Stimulated activated CD8-positive, alpha-beta memory T cell treated with anti-CD3 and anti-CD28 coated beads, Interleukin-2, amount 100 ng/mL, for 1 hour (primary cell): ENCODE results near the gene DIP2C.
"Not testable (repeated sequence)": the region's sequence is repeated elsewhere in the genome, so short reads cannot be mapped to it uniquely, and the experiment has no call there.

ENCODE experiments used
- DNase-seq, 2 donors: peaks; one replicate each; pipeline ENCODE4 v3.0.0-alpha.2; 2020; ENCODE audit warnings: low read depth in 2 of 2

Gene DIP2C

DNA sequence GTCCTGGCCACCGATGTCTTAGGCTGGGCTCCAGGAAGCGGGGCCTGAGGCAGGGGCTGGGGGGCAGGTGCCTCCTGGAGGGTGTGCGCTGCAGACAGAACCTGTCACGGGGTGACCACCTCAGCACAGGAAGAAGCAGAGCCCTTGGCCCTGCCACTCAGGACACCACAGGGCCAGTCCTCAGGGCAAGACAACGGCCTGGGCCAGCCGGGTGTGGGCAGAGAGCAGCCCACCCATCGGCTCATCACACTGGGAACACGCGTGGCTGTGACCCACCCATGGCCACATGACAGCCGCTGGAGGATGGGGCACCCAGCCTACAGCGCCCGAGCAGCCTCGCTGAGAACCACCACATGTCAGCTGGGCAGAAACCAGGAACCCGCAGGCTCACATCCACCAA, 5.9 kb upstream of the DIP2C start:
- no peak for DNase-seq

GRCh38 chr10:693506-693905, 4.0 kb upstream of the DIP2C start:
- DNase-seq = no peak

DNA sequence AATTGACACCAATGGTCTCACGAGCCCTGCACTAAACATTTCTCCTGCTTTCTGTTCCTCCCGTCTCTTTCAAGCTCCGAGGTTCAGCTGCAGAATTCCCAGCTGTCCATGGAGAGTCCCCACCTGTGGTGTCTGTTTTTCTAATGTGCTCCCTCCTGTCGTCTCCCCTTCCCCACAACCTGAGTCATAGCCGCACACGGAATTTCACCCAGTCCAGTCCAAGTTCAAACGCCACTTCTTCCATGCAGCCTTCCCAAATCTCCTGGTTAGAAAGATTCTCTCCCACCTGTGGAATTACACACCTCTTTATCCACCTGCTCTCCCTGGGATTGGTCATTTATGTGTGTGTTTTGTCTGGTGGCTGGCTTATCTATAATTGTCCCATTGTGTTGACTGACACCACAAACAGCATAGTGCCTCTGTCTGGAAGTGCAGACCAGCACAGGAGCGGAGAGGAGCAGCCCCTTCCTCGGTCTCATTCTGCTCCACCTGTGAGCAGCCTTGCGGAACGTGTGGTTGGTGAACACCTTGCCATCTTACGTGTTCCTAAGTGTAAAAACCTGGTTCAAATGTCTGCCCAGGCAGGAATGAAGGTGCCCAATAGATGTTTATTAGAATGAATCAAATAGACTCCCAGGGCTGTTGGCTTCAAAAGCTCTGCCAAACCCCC, 3.3 kb upstream of the DIP2C start:
- DNase-seq = no peak

DNA sequence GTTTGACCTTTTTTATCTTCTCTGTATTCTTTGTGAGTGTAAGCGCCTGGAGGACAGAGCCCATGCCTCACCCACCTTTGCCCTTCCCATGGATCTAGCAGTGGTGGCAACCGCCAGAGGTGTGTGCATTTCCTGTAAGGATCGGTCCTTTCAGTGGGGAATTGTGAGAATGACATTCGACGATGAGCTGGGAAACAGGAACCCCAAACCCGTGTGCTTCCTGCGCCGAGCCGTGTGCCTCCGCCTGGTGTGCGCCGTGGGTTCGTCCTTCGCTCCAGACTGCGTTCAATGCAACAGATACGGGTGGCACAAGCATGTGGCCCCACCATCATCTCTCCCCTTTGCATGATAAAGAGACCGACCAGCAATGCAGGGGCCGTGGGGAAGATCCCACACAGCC, 1.7 kb upstream of the DIP2C start:
- no peak for DNase-seq

DNA sequence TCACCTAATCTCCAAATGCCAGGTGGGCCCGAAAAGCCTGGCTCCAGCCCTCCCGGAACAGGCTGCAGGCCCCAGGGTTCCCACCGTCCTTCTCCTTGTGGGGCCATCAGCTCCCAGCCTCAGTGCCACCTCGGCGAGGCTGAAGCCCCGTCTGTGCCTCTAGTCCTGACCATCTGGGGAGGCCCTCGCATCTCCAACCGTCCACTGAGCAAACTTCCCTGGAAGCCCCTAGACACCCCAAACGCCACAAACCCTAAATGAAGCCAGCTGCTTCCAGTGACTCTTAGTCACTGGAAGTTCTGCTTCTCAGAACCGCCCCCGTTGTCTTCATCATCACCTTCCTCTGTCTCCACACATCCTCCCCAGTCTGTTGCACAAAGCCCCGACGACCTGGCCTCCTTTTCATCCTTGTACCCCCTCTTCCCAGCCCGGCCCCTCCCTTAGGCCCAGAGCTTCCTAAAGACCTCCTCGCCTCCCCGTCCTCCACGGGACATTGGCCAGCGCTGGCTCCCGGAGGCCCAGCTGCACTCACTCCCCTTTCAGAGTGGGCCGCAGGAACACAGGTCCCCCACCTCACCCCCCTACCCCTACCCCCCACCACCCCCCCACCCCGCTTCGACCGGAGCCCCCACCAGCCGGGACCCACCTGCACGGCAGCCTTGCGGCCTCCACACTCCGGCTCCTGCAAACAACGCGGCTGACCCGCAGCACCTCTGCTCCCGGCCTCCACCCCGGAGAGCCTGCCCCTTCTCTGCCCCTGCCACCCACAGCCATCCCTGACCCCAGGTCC, 1.1 kb upstream of the DIP2C start:
- DNase-seq = no peak

DNA sequence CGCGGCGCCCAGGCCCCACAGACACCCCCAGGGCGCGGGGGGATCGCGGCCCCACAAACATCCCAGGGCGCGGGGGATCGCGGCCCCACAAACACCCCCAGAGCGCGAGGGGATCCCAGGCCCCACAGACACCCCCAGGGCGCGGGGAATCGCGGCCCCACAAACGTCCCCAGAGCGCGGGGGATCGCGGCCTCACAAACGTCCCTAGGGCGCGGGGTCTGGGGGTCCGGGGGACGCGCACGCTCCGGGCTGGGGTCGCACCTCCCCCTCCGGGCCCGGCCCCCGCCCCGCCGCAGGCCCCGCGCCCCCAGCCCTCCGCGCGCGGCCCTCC, 382 bp downstream of the DIP2C start:
- DNase-seq = no peak

DNA sequence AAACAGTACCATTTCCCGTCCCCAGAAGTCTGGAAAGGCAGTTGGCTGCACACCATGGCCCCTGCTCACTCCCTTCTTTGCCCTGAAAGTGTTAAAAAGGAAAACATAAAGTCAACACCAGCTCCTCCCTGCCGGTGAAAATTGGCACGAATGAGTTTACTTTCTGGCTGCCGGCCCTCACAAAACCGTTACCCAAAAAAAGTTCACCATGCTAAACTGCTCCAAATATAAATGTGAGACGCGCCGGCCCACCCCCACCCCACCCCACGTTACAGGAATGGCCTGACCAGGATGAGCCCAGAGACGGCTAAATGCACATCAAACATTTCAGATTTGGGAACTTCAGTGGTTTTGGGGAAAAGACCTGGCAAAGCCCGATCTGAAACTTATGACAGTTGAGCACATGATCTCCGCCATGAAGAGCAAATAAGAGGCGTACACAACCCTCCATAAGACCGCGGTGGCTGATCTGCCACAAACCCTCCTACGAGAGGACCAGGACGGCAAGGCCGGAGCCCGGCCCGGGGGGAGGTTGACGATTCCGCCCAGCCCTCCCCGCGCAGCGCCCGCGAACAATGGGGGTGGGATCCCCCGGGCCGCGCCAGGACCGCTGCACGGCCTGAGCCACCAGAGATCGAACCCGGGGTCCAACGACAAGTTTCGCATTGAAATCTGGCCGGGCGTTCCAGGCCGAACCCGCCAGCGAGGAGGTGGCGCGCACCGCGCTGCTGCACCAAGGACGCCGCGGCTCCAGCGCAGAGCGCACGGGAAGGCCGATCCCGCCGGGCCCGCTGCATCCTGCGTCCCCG, 952 bp downstream of the DIP2C start:
- no peak for DNase-seq

DNA sequence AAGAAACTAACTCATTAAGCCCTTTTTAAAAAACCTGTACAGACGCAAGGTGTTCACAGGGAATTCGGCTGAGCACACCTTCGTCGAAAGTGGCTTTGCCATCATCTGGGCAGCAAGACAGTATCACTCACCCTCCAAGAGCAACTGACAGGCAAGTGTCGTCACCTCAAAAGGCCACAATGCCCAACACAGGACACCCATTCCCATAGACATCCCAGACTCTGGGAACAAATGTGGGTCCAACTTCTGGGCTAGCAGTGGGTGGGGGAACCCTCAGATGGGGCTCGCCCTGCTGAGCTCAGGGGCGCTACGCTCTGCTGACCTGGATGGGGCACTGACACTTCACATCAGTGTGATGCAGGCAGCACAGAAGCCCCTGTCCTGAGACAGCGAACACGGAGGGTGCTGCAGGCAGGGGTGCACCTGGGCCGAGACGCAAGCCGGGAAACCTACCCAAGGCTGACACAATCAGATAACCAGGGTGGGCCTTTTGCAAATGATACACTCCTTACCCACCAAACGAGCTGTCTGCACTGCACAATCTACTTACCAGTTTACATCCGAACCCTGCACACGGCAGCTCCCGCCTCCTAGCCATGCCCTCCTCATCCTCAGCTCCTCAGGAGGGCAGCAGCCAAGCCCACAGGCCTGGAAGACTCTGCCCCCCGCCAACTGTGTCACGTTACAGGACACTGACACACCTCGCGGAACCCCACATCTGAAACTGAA, 1.7 kb downstream of the DIP2C start:
- no peak for DNase-seq

GRCh38 chr10:686155-686931, 3.1 kb downstream of the DIP2C start:
- DNase-seq = no peak

GRCh38 chr10:685613-686012, 3.9 kb downstream of the DIP2C start:
- no peak for DNase-seq

DNA sequence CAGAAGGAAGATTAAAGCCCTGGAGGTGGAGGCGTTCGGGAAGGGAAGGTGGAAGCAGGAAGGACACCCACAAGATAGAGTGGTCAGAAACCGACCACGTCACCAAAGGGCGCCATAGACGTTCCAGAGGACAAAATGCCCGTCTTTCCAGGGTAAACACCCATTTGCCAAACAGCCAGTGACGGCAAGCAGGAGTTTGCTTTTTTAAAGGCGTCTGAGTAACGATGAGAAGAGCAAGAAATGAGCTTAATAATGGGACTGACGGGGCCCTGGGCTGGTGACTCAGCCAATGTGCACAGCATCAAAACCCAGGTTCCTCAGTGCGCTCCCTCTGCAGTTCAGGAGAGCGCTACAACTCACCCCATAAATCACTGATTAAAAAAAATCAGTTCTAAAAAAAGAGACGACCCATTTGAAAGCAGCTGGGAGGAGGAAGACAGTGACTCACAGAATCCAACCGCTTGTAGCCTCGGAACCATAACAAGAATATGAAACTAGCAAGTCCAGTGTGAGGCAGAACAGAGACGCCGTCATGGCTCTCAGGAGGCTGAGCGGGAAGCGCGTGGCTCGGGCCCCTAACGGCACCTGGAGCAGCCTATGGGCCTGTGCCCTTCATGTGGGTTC, 5.9 kb downstream of the DIP2C start:
- no peak for DNase-seq

GRCh38 chr10:682931-683447, 6.5 kb downstream of the DIP2C start:
- DNase-seq = no peak

- DNase-seq = no peak
Observed at GRCh38 chr10:681670-682318, 7.7 kb downstream of the DIP2C start.

- DNase-seq = no peak
Observed at GRCh38 chr10:680745-681144, 8.7 kb downstream of the DIP2C start.

DNA sequence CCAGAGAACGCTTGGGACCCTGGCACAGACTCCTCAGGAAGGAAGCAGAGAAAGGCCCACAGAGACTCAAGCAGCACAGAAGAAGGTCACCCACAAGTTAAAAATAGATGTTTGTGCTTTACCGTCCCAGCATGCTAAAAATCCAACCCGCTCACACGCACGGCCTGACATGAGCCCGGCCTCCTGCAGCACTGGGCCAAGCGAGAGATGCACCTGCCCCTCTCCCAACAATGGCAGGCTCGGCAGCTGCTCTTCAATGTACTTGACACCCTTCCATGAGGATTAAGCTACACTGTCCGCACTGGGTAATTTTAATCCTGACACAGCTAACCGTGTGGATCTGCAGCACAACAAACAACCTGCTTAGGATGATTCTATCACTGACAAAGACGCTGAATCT, 9.3 kb downstream of the DIP2C start:
- no peak for DNase-seq

DNA sequence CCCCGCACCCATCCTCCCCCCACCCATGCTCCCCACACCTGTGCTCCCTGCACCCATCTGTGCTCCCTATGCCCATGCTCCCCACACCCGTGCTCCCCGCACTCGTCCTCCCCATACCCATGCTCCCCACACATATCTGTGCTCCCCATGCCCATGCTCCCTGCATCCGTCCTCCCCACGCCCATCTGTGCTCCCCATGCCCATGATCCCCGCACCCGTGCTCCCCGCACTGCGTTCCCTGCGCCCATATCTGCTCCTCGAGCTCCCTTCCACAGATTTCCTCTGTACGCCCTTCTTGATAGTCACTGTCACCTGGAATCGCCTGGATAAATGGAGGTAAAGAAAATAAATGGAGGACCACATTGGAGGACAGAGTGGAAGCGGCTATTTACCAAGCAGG, 9.9 kb downstream of the DIP2C start:
- DNase-seq = no peak

DNA sequence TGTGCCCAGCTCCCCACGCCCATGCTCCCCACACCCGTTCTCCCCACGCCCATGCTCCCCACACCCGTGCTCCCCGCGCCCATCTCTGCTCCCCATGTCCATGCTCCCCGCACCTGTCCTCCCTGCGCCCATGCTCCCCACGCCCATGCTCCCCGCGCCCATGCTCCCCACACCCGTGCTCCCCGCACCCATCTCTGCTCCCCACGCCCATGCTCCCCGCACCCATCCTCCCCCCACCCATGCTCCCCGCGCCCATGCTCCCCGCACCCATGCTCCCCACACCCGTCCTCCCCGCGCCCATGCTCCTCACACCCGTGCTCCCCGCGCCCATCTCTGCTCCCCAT, 10.8 kb downstream of the DIP2C start:
- DNase-seq = not testable (repeated sequence)

GRCh38 chr10:677750-678661, 11.5 kb downstream of the DIP2C start:
- no peak for DNase-seq

DNA sequence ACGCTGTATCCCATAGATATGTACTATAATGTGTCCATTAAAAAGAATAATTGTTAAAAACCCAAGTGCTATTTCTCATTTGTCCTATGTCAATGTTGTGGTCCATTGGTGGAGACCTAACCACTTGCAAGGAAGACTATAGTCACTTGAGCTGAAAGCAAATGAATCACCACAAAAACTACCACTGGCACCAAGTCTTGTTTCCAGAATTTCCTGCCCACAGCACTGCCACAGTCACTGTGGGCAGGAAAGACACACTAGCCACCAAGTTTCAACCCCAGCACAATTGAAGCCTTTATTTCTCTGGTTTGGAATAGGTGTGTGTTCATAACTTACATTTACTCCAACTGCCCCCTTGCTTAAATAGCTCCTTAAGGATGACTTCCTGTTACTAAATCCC, 12.4 kb downstream of the DIP2C start:
- no peak for DNase-seq
